AG04449 (cell line): ENCODE measurements around the gene PKDREJ.
"Not testable (repeated sequence)": the region's sequence is repeated elsewhere in the genome, so short reads cannot be mapped to it uniquely, and the experiment has no call there.

Experiments used
- CTCF ChIA-PET: fragments of 350-600 bp; formaldehyde crosslinking; extraction: SDS; loops from one replicate; lab custom pipeline; 2021; ENCODE audit warnings: antibody characterized with exemption; lab: Yijun Ruan, JAX
- POLR2A ChIA-PET: fragments of 400-600, 350-600 bp; formaldehyde crosslinking; extraction: SDS; loops from one replicate; lab custom pipeline; 2020; ENCODE audit warnings: antibody characterized with exemption, inconsistent platforms; lab: Yijun Ruan, JAX
- DNase-seq: peaks from one replicate; pipeline ENCODE4 v3.0.0-alpha.2; 2010; ENCODE audit warnings: low read depth, low spot score
- H3K4me3 ChIP-seq: 2 replicates; pipeline ENCODE4 v1.5.1; 2011; ENCODE audit warnings: low read depth, mild to moderate bottlenecking, control low read depth, low read length
- TF ChIP-seq, protein P1 (sequence below): IDR thresholded peaks from one replicate; pipeline ENCODE4 v1.5.1; 2011; ENCODE audit warnings: mild to moderate bottlenecking, moderate library complexity, low read length, control low read depth, inconsistent platforms; ENCODE audit not compliant: insufficient read depth; ENCODE audit errors: missing control alignments

PKDREJ gene, protein sequence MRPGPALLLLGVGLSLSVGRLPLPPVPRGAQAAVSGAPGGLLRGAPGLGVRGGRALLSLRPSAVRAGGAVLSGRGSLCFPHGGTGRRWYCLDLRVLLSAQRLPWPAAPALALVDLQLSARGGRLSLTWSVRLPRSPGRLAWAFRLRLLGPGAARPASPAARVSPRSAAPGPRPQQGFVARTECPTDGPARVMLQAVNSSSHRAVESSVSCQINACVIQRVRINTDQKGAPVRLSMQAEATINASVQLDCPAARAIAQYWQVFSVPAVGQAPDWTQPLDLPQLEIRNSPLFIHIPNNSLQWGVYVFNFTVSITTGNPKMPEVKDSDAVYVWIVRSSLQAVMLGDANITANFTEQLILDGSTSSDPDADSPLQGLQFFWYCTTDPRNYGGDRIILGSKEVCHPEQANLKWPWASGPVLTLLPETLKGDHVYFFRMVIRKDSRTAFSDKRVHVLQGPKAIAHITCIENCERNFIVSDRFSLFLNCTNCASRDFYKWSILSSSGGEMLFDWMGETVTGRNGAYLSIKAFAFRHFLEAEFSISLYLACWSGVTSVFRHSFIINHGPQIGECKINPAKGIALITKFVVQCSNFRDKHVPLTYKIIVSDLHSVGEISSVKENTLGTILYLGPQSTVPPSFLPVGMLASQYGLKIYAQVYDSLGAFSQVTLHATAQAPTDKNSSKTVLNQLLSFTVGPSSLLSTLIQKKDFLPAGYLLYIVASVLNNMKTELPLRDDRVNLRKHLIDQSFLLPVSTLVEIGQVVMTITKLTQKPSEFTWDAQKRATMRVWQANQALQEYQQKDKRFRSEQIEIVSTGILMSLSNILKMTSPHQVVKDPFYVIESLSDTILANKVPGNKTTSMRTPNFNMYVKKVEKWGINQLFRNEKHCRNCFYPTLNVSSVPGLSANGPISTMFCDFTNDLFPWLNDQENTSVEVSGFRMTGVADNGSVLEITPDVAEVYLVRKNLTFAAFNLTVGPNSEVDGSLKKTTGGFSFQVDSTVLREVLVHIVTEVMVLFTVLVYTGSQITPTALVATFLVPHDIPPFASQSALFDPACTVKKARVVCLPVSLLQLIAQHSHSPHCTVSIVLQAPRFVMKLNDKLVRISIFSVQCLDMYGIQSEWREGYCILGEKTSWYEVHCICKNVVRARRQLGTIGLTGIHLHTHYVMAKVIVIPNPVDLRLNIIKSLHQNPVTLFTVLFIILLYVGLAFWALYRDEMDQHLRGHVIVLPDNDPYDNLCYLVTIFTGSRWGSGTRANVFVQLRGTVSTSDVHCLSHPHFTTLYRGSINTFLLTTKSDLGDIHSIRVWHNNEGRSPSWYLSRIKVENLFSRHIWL (N-terminal part only)

DNA sequence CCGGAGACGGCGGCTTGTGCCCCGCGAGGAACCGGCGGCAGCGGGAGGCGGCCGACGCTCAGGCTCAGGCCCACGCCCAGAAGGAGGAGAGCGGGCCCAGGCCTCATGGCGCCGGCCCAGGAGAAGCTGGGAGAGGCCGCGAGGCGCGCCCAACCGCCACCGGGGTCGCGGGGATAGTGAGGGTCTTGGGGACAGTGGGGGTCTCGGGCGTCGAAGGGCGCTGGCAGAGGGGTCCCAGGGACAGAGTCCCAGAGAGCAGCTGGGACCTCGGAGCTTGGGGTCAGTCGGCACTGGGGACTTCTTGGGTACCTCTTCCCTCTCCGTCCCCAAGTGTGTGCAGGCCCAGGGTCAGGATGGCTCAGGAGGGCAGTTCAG lies at the start of gene PKDREJ:
TSS of gene PKDREJ (minus strand) at position 128 of the 375 bp plus-strand sequence. CDS start at position 107, 21 bp downstream.
- ChIA-PET POLR2A (interaction anchor here (1.5 kb wide), 1 partner anchor 13 kb away, joined by 3 read pairs; the partner anchor contains the start of gene CDPF1), CTCF (interaction anchor here (1.7 kb wide), 1 partner anchor 257 kb away, joined by 5 read pairs; no protein-coding TSS in a partner anchor)
- TF ChIP-seq, protein P1, sequence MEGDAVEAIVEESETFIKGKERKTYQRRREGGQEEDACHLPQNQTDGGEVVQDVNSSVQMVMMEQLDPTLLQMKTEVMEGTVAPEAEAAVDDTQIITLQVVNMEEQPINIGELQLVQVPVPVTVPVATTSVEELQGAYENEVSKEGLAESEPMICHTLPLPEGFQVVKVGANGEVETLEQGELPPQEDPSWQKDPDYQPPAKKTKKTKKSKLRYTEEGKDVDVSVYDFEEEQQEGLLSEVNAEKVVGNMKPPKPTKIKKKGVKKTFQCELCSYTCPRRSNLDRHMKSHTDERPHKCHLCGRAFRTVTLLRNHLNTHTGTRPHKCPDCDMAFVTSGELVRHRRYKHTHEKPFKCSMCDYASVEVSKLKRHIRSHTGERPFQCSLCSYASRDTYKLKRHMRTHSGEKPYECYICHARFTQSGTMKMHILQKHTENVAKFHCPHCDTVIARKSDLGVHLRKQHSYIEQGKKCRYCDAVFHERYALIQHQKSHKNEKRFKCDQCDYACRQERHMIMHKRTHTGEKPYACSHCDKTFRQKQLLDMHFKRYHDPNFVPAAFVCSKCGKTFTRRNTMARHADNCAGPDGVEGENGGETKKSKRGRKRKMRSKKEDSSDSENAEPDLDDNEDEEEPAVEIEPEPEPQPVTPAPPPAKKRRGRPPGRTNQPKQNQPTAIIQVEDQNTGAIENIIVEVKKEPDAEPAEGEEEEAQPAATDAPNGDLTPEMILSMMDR = no peak
- no peak for DNase-seq
- no peak within 1 kb of the TSS for H3K4me3 ChIP-seq

DNA sequence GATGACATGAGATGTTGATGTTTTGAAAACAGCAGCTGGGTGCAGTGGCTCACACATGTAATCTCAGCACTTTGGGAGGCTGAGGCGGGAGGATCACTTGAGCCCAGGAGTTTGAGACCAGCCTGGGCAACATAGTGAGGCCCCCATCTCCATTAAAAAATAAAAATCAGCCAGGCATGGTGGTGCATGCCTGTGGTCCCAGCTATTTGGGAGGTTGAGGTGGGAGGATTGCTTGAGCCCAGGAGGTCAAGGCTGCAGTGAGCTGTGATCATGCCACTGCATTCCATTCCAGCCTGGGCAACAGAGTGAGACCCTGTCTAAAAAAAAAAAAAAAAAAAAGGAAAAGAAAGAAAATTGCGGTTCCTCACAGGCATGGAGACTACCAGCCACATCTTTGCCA lies 49.7 kb upstream of the PKDREJ start:
- POLR2A ChIA-PET, H3K4me3 ChIP-seq, DNase-seq: not testable (repeated sequence)
- CTCF ChIA-PET = interaction anchor here (0.8 to 12.0 kb wide), 9 partner anchors 8 to 317 kb away, joined by 3 to 129 read pairs (median 8); no protein-coding TSS in a partner anchor

DNA sequence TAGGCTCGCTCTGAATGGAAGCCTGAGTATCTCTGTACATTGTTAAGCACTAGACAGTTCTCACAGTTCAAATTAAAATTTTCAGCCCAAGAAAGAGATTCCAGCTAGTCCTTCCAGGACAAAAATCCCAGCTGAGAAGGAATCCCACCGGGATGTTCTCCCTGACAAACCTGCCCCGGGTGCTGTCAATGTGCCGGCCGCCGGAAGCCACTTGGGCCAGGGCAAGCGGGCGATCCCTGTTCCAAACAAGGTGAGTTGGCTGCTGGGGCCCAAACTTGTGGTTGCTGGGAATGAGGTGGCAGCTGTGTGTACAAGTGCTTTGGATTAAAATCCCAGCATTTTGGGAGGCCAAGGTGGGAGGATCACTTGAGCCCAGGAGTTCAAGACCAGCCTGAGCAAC lies 48.9 kb upstream of the PKDREJ start:
- POLR2A ChIA-PET = no interaction called here
- CTCF ChIA-PET = interaction anchor here (1.2 to 12.0 kb wide), 9 partner anchors 7 to 320 kb away, joined by 3 to 129 read pairs (median 5); no protein-coding TSS in a partner anchor
- no peak for DNase-seq
- H3K4me3 ChIP-seq = no peak overlapping the region
- TF ChIP-seq, protein P1 = no peak

DNA sequence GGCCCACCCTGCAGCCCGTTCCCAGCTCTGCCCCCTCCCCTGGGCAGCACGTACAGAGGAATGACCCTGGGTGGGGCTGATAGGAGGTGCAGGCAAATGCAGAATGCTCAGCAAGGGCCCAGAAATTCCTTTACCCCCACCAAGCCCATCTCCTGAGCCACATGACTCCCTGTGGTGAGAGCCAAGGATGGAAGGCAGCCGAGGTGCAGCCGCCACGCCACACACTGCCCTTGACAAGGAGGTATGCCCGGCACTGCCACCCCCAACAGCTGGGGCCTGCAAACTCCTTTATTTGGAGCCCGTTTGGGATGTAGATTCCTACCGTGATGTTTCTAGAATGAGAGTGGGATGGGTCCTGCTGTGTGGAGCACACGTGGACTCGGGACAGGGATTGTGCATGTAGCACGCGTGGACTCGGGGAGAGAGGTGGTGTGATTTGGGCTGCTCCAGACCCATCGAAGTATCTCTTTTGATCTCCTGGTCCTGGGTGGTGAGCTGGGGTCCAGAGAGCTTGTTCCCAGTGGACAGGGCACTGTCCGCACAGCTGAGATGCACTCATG lies 46.5 kb upstream of the PKDREJ start:
- DNase-seq = no peak
- TF ChIP-seq, protein P1 = no peak
- no peak overlapping the region for H3K4me3 ChIP-seq
- POLR2A ChIA-PET = interaction anchor here (0.6 to 1.5 kb wide), 2 partner anchors 26 to 42 kb away, joined by 3 read pairs; partner anchors contain the start of genes TRMU and TTC38
- CTCF ChIA-PET = interaction anchor here (1.1 to 12.0 kb wide), 5 partner anchors 188 to 314 kb away, joined by 3 to 129 read pairs (median 20); no protein-coding TSS in a partner anchor

DNA sequence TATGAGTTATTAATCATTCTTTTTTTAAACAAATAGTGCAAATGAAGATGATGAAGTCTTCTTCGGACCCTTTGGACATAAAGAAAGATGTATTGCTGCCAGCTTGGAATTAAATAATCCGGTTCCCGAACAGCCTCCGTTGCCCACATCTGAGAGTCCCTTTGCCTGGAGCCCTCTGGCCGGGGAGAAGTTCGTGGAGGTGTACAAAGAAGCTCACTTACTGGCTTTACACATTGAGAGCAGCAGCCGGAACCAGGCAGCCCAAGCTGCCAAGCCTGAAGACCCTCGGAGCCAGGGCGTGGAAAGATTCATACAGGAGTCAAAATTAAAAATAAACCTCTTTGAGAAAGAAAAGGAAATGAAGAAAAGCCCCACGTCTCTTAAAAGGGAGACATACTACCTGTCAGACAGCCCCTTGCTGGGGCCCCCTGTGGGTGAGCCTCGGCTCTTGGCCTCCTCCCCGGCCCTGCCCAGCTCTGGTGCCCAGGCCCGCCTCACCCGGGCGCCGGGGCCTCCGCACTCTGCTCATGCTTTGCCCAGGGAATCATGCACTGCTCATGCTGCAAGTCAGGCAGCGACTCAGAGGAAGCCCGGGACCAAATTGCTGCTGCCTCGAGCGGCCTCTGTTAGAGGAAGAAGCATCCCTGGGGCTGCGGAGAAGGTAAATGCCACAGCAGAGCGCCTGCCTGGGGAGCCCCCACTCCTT lies 45.3 kb upstream of the PKDREJ start:
- DNase-seq = no peak
- H3K4me3 ChIP-seq = no peak overlapping the region
- TF ChIP-seq, protein P1 = no peak
- ChIA-PET POLR2A (interaction anchor here (1.5 kb wide), 1 partner anchor 41 kb away, joined by 3 read pairs; the partner anchor contains the start of gene TTC38), CTCF (interaction anchor here (1.1 to 12.0 kb wide), 6 partner anchors 187 to 312 kb away, joined by 3 to 129 read pairs (median 6); no protein-coding TSS in a partner anchor)
